ENCODE data around the gene SERPINB8.

Gene SERPINB8

DNA sequence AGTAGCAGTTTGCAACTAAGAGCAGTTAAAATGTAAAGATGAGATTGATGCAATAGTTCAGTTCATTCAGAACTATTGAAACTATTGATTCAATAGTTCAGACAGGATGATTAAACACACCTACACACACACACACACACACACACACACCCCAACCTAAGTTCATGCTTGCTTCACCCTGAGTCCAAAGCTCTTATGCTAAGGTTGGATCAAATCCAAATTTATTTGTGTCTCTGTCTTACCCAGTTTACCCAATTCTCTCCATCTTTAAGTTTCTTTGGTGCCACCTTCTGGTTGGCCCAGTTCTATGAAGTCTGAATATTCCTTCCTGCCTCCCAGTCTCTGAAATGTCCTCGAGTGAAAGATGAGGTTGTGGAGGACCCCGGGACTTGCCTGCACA lies 5.1 kb downstream of the SERPINB8 start:
- WGBS, 2 donors (ENCODE audit: extremely low coverage in 2 of 2, insufficient read length in 2 of 2, insufficient replicate concordance in 1 of 2) = no CpG with 5 or more reads among the region's 2 CpGs
- Histone ChIP-seq H3K79me1 (ENCODE audit: low read depth, low read length) (no peaks in the 10 kb centered on the region), H2AK5ac (ENCODE audit: low read depth, low read length) (no peak overlapping the region), H3K4me3 (ENCODE audit: low read length in 2 of 2) (no peak overlapping the region), H2BK120ac (ENCODE audit: low read depth, low read length) (no peak overlapping the region), H3K36me3 (replicated peaks in 1 of 2; ENCODE audit: control insufficient read depth in 2 of 2, insufficient read depth in 2 of 2, low read length in 2 of 2) (no peaks in the 10 kb centered on the region), H4K91ac (ENCODE audit: low read depth, low read length, poor library complexity) (no peak overlapping the region), H3K14ac (ENCODE audit: low read length) (no peak overlapping the region), H3K4ac (ENCODE audit: low read length) (no peak overlapping the region), H3K27me3 (ENCODE audit: control insufficient read depth in 3 of 3, insufficient read depth in 3 of 3, low read depth in 1 of 3, low read length in 3 of 3) (no peaks in the 10 kb centered on the region), H3K9ac (ENCODE audit: low read depth, low read length, poor library complexity) (no peak overlapping the region), H3K18ac (ENCODE audit: low read length) (no peak overlapping the region), H3K4me1 (ENCODE audit: control insufficient read depth in 2 of 2, insufficient read depth in 1 of 2, low read depth in 1 of 2, low read length in 2 of 2) (peaks cover 0 to 6% of the 10 kb centered on the region in 2 donors), H2BK5ac (ENCODE audit: low read length) (no peak overlapping the region), H3K27ac (replicated peaks; ENCODE audit: low read length) (no peak overlapping the region), H3K9me3 (replicated peaks in 1 of 2; ENCODE audit: control insufficient read depth in 2 of 2, insufficient read depth in 1 of 2, low read depth in 1 of 2, low read length in 2 of 2) (no peaks in the 10 kb centered on the region), H4K8ac (ENCODE audit: low read depth, low read length) (no peak overlapping the region), H3K4me2 (ENCODE audit: insufficient read depth, low read length, poor library complexity, severe bottlenecking) (no peak overlapping the region), H3K23ac (ENCODE audit: low read depth, low read length, poor library complexity) (no peak overlapping the region), H2BK15ac (ENCODE audit: low read length) (no peak overlapping the region), H2BK12ac (ENCODE audit: low read length) (no peak overlapping the region), H2AFZ (ENCODE audit: low read length) (peak overlapping the region; percentile 55)
- DNase-seq (ENCODE audit: low spot score) = no peak

- DNase-seq (ENCODE audit: low spot score) = no peak
- Histone ChIP-seq H3K14ac (ENCODE audit: low read length) (no peak overlapping the region), H2AK5ac (ENCODE audit: low read depth, low read length) (no peak overlapping the region), H2BK15ac (ENCODE audit: low read length) (no peak overlapping the region), H3K18ac (ENCODE audit: low read length) (no peak overlapping the region), H2BK5ac (ENCODE audit: low read length) (no peak overlapping the region), H3K27ac (replicated peaks; ENCODE audit: low read length) (no peak overlapping the region), H3K4me3 (ENCODE audit: low read length in 2 of 2) (no peak overlapping the region), H2BK12ac (ENCODE audit: low read length) (no peak overlapping the region), H3K27me3 (ENCODE audit: control insufficient read depth in 3 of 3, insufficient read depth in 3 of 3, low read depth in 1 of 3, low read length in 3 of 3) (no peaks in the 10 kb centered on the region), H4K91ac (ENCODE audit: low read depth, low read length, poor library complexity) (no peak overlapping the region), H3K4me2 (ENCODE audit: insufficient read depth, low read length, poor library complexity, severe bottlenecking) (no peak overlapping the region), H3K79me1 (ENCODE audit: low read depth, low read length) (no peaks in the 10 kb centered on the region), H4K8ac (ENCODE audit: low read depth, low read length) (no peak overlapping the region), H2BK120ac (ENCODE audit: low read depth, low read length) (no peak overlapping the region), H3K23ac (ENCODE audit: low read depth, low read length, poor library complexity) (no peak overlapping the region), H3K9ac (ENCODE audit: low read depth, low read length, poor library complexity) (no peak overlapping the region), H2AFZ (ENCODE audit: low read length) (no peak overlapping the region), H3K9me3 (replicated peaks in 1 of 2; ENCODE audit: control insufficient read depth in 2 of 2, insufficient read depth in 1 of 2, low read depth in 1 of 2, low read length in 2 of 2) (no peaks in the 10 kb centered on the region), H3K4ac (ENCODE audit: low read length) (no peak overlapping the region), H3K36me3 (replicated peaks in 1 of 2; ENCODE audit: control insufficient read depth in 2 of 2, insufficient read depth in 2 of 2, low read length in 2 of 2) (no peaks in the 10 kb centered on the region), H3K4me1 (ENCODE audit: control insufficient read depth in 2 of 2, insufficient read depth in 1 of 2, low read depth in 1 of 2, low read length in 2 of 2) (peaks cover 0 to 6% of the 10 kb centered on the region in 2 donors)
- no CpG with 5 or more reads among the region's 3 CpGs for WGBS, 2 donors (ENCODE audit: extremely low coverage in 2 of 2, insufficient read length in 2 of 2, insufficient replicate concordance in 1 of 2)
These were observed 5.7 kb downstream of the SERPINB8 start for GRCh38 chr18:63975628-63976027.

DNA sequence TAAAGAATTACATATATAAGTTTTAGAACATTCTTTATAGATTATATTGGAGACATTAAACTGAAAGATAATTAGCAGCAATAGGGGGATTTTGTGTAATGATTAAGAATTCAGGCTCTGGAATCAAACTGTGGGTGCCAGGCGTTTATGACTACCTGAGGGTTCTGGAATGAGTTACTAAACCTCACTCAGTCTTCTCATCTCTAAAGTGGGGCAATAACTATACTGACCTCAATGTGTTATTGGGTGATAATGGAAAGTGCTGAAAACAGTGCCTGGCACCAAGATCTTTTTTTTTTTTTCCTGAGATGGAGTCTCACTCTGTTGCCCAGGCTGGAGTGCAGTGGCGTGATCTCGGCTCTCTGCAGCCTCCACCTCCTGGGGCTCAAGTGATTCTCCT lies 7.2 kb downstream of the SERPINB8 start:
- Histone ChIP-seq H2BK15ac (ENCODE audit: low read length) (no peak overlapping the region), H2AK5ac (ENCODE audit: low read depth, low read length) (no peak overlapping the region), H3K9me3 (replicated peaks in 1 of 2; ENCODE audit: control insufficient read depth in 2 of 2, insufficient read depth in 1 of 2, low read depth in 1 of 2, low read length in 2 of 2) (peaks cover 0 to 2% of the 10 kb centered on the region in 2 donors), H4K8ac (ENCODE audit: low read depth, low read length) (no peak overlapping the region), H3K79me1 (ENCODE audit: low read depth, low read length) (no peaks in the 10 kb centered on the region), H3K4me1 (ENCODE audit: control insufficient read depth in 2 of 2, insufficient read depth in 1 of 2, low read depth in 1 of 2, low read length in 2 of 2) (no peaks in the 10 kb centered on the region), H3K4me3 (ENCODE audit: low read length in 2 of 2) (no peak overlapping the region), H2AFZ (ENCODE audit: low read length) (no peak overlapping the region), H2BK5ac (ENCODE audit: low read length) (no peak overlapping the region), H4K91ac (ENCODE audit: low read depth, low read length, poor library complexity) (no peak overlapping the region), H2BK12ac (ENCODE audit: low read length) (no peak overlapping the region), H3K36me3 (replicated peaks in 1 of 2; ENCODE audit: control insufficient read depth in 2 of 2, insufficient read depth in 2 of 2, low read length in 2 of 2) (peaks cover 0 to under 1% of the 10 kb centered on the region in 2 donors), H3K14ac (ENCODE audit: low read length) (no peak overlapping the region), H3K4me2 (ENCODE audit: insufficient read depth, low read length, poor library complexity, severe bottlenecking) (no peak overlapping the region), H3K27me3 (ENCODE audit: control insufficient read depth in 3 of 3, insufficient read depth in 3 of 3, low read depth in 1 of 3, low read length in 3 of 3) (no peaks in the 10 kb centered on the region), H2BK120ac (ENCODE audit: low read depth, low read length) (no peak overlapping the region), H3K23ac (ENCODE audit: low read depth, low read length, poor library complexity) (no peak overlapping the region), H3K27ac (replicated peaks; ENCODE audit: low read length) (no peak overlapping the region), H3K18ac (ENCODE audit: low read length) (no peak overlapping the region), H3K4ac (ENCODE audit: low read length) (no peak overlapping the region), H3K9ac (ENCODE audit: low read depth, low read length, poor library complexity) (no peak overlapping the region)
- no CpG with 5 or more reads among the region's 3 CpGs for WGBS, 2 donors (ENCODE audit: extremely low coverage in 2 of 2, insufficient read length in 2 of 2, insufficient replicate concordance in 1 of 2)
- no peak for DNase-seq (ENCODE audit: low spot score)

GRCh38 chr18:63979409-63979920 lies 9.6 kb downstream of the SERPINB8 start:
- no peak overlapping the region for H2AK5ac ChIP-seq (ENCODE audit: low read depth, low read length)
- peaks cover 0 to 4% of the 10 kb centered on the region in 2 donors for H3K36me3 ChIP-seq (replicated peaks in 1 of 2; ENCODE audit: control insufficient read depth in 2 of 2, insufficient read depth in 2 of 2, low read length in 2 of 2)
- H2BK12ac ChIP-seq (ENCODE audit: low read length) = no peak overlapping the region
- no peak overlapping the region for H2BK120ac ChIP-seq (ENCODE audit: low read depth, low read length)
- H3K79me1 ChIP-seq (ENCODE audit: low read depth, low read length) = no peaks in the 10 kb centered on the region
- H3K23ac ChIP-seq (ENCODE audit: low read depth, low read length, poor library complexity) = no peak overlapping the region
- H2AFZ ChIP-seq (ENCODE audit: low read length) = peak overlapping the region; percentile 60
- no peak overlapping the region for H3K4ac ChIP-seq (ENCODE audit: low read length)
- H4K8ac ChIP-seq (ENCODE audit: low read depth, low read length) = no peak overlapping the region
- no peak overlapping the region for H3K14ac ChIP-seq (ENCODE audit: low read length)
- H2BK15ac ChIP-seq (ENCODE audit: low read length) = no peak overlapping the region
- H2BK5ac ChIP-seq (ENCODE audit: low read length) = no peak overlapping the region
- H3K9ac ChIP-seq (ENCODE audit: low read depth, low read length, poor library complexity) = no peak overlapping the region
- H3K9me3 ChIP-seq (replicated peaks in 1 of 2; ENCODE audit: control insufficient read depth in 2 of 2, insufficient read depth in 1 of 2, low read depth in 1 of 2, low read length in 2 of 2) = peaks cover 0 to 2% of the 10 kb centered on the region in 2 donors
- no peaks in the 10 kb centered on the region for H3K4me1 ChIP-seq (ENCODE audit: control insufficient read depth in 2 of 2, insufficient read depth in 1 of 2, low read depth in 1 of 2, low read length in 2 of 2)
- no CpG with 5 or more reads among the region's 6 CpGs for WGBS, 2 donors (ENCODE audit: extremely low coverage in 2 of 2, insufficient read length in 2 of 2, insufficient replicate concordance in 1 of 2)
- no peak overlapping the region for H3K4me3 ChIP-seq (ENCODE audit: low read length in 2 of 2)
- H4K91ac ChIP-seq (ENCODE audit: low read depth, low read length, poor library complexity) = no peak overlapping the region
- H3K4me2 ChIP-seq (ENCODE audit: insufficient read depth, low read length, poor library complexity, severe bottlenecking) = no peak overlapping the region
- no peaks in the 10 kb centered on the region for H3K27me3 ChIP-seq (ENCODE audit: control insufficient read depth in 3 of 3, insufficient read depth in 3 of 3, low read depth in 1 of 3, low read length in 3 of 3)
- no peak overlapping the region for H3K27ac ChIP-seq (replicated peaks; ENCODE audit: low read length)
- H3K18ac ChIP-seq (ENCODE audit: low read length) = no peak overlapping the region
- DNase-seq (ENCODE audit: low spot score) = peak; percentile 61

All from neuronal stem cell (in vitro differentiated cells).